Gastroesophageal sphincter (tissue), 3 donors: ENCODE data around the gene NAALADL2.

Experiments used
- CTCF ChIP-seq, 4 experiments: fragments of 200-600 bp in 2 of 4; fragments of 450-650 bp in 2 of 4; sonication (generic) in 1 of 4; IDR thresholded peaks; one replicate each; pipeline ENCODE4 v1.5.1; 2017 to 2019; ENCODE audit warnings: antibody characterized with exemption in 4 of 4, mild to moderate bottlenecking in 2 of 4, moderate library complexity in 2 of 4
- EP300 ChIP-seq: sonication (generic); formaldehyde crosslinking; IDR thresholded peaks from one replicate; pipeline ENCODE4 v1.6.1; 2017; ENCODE audit warnings: antibody characterized with exemption, mild to moderate bottlenecking
- POLR2A ChIP-seq, 2 donors: fragments of 450-650 bp; IDR thresholded peaks; one replicate each; pipeline ENCODE4 v1.6.1; 2017; ENCODE audit warnings: antibody characterized with exemption in 2 of 2, mild to moderate bottlenecking in 2 of 2, moderate library complexity in 1 of 2
- POLR2AphosphoS5 ChIP-seq: sonication (generic); formaldehyde crosslinking; IDR thresholded peaks from one replicate; pipeline ENCODE4 v1.6.1; 2017; ENCODE audit warnings: antibody characterized with exemption

GRCh38 chr3:175193815-175194518 lies 334.8 kb downstream of the NAALADL2 start:
- no peak for TF ChIP-seq CTCF (IDR thresholded peaks at IDR 0.05)
- no peak for TF ChIP-seq POLR2A (IDR thresholded peaks at IDR 0.05)
- TF ChIP-seq EP300 = no peak
- no peak for TF ChIP-seq POLR2AphosphoS5
